ENCODE results near the gene CCDC51. TPM values are rescaled to one million over a fixed set of nuclear protein-coding genes. Genes with fewer than 3 reads are reported as not detected.

Gene CCDC51
- total and polyA plus RNA-seq, 2 experiments from 2014 or later, result 20.8 to 24.1 TPM

DNA sequence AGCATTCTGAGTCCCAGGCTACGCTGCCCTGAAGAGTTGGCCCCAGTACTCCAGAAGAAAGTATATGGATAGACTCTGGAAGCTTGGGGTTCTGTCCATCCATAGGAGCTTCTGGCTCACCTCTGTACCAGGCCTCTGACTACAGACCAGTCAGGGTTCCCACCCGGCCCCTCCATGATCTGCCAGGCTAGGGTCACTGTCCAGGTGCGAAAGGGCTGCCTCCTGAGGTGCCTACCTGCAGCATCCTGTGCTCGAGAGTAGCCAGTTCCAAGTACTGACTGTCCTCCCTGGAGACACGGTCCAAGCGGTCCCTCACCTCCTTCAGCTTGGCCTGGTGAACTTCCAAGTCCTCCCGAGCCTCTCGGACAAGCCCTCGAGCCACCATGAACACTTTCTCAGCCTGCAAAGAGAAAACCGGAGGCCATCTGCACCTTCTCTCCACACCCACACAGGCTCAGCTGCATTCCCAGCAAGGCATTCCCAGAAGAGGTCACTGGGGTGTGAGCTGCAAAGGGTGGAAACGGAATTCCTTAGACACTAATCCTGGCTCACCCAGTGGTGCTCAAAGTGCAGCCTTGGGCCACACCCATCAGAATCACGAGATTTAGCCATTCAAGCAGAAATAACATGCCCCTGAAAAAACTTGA, 6.3 kb downstream of the CCDC51 start:
- no peak overlapping the region for H3K27ac ChIP-seq (ENCODE audit: low read depth)
- H3F3A ChIP-seq (replicated peaks; ENCODE audit: low read depth), result peaks cover 42% of the 10 kb centered on the region

More for the DNA sequence above, 6.3 kb downstream of the CCDC51 start:
- H3K4me3 Mint-ChIP-seq, result no peak overlapping the region
- no peaks in the 10 kb centered on the region for H4K20me1 ChIP-seq (replicated peaks; ENCODE audit: insufficient read depth)
- H3K36me3 Mint-ChIP-seq (ENCODE audit: low read depth), result peaks cover 41% of the 10 kb centered on the region
- no peaks in the 10 kb centered on the region for H3K9me2 ChIP-seq (ENCODE audit: insufficient read depth)
- peaks cover 10% of the 10 kb centered on the region for H3K36me3 ChIP-seq (ENCODE audit: insufficient read depth)
- peaks cover 5% of the 10 kb centered on the region for H3K27me3 Mint-ChIP-seq (ENCODE audit: insufficient read depth, low read depth, poor library complexity)
- H3K4me2 ChIP-seq, result no peak overlapping the region
- H3K4me1 ChIP-seq (ENCODE audit: insufficient read depth), result peaks cover 17% of the 10 kb centered on the region
- H2AFZ ChIP-seq, result no peak overlapping the region
- DNase-seq (ENCODE audit: low spot score) (no peak), ATAC-seq (no peak)
- no peak overlapping the region for H3K4me3 ChIP-seq
- peaks cover 28% of the 10 kb centered on the region for H3K4me1 Mint-ChIP-seq
- no peaks in the 10 kb centered on the region for H3K27me3 ChIP-seq (ENCODE audit: insufficient read depth)
- TF ChIP-seq EZH2phosphoT487 (IDR thresholded peaks at IDR 0.05; ENCODE audit: unreplicated experiment) (no peak), STAT1 (IDR thresholded peaks at IDR 0.05; ENCODE audit: unreplicated experiment) (no peak), POLR2AphosphoS5 (IDR thresholded peaks at IDR 0.05; ENCODE audit: low read depth) (no peak), JUNB (IDR thresholded peaks at IDR 0.05; ENCODE audit: unreplicated experiment) (no peak), ETS1 (IDR thresholded peaks at IDR 0.05) (no peak), CTCF (conservative IDR thresholded peaks at IDR 0.05; ENCODE audit: low read depth in 2 of 2) (no peak), ZNF331 (CRISPR knock-in tag; IDR thresholded peaks at IDR 0.05; ENCODE audit: low read depth) (no peak)
- TF ChIP-seq, protein P1, sequence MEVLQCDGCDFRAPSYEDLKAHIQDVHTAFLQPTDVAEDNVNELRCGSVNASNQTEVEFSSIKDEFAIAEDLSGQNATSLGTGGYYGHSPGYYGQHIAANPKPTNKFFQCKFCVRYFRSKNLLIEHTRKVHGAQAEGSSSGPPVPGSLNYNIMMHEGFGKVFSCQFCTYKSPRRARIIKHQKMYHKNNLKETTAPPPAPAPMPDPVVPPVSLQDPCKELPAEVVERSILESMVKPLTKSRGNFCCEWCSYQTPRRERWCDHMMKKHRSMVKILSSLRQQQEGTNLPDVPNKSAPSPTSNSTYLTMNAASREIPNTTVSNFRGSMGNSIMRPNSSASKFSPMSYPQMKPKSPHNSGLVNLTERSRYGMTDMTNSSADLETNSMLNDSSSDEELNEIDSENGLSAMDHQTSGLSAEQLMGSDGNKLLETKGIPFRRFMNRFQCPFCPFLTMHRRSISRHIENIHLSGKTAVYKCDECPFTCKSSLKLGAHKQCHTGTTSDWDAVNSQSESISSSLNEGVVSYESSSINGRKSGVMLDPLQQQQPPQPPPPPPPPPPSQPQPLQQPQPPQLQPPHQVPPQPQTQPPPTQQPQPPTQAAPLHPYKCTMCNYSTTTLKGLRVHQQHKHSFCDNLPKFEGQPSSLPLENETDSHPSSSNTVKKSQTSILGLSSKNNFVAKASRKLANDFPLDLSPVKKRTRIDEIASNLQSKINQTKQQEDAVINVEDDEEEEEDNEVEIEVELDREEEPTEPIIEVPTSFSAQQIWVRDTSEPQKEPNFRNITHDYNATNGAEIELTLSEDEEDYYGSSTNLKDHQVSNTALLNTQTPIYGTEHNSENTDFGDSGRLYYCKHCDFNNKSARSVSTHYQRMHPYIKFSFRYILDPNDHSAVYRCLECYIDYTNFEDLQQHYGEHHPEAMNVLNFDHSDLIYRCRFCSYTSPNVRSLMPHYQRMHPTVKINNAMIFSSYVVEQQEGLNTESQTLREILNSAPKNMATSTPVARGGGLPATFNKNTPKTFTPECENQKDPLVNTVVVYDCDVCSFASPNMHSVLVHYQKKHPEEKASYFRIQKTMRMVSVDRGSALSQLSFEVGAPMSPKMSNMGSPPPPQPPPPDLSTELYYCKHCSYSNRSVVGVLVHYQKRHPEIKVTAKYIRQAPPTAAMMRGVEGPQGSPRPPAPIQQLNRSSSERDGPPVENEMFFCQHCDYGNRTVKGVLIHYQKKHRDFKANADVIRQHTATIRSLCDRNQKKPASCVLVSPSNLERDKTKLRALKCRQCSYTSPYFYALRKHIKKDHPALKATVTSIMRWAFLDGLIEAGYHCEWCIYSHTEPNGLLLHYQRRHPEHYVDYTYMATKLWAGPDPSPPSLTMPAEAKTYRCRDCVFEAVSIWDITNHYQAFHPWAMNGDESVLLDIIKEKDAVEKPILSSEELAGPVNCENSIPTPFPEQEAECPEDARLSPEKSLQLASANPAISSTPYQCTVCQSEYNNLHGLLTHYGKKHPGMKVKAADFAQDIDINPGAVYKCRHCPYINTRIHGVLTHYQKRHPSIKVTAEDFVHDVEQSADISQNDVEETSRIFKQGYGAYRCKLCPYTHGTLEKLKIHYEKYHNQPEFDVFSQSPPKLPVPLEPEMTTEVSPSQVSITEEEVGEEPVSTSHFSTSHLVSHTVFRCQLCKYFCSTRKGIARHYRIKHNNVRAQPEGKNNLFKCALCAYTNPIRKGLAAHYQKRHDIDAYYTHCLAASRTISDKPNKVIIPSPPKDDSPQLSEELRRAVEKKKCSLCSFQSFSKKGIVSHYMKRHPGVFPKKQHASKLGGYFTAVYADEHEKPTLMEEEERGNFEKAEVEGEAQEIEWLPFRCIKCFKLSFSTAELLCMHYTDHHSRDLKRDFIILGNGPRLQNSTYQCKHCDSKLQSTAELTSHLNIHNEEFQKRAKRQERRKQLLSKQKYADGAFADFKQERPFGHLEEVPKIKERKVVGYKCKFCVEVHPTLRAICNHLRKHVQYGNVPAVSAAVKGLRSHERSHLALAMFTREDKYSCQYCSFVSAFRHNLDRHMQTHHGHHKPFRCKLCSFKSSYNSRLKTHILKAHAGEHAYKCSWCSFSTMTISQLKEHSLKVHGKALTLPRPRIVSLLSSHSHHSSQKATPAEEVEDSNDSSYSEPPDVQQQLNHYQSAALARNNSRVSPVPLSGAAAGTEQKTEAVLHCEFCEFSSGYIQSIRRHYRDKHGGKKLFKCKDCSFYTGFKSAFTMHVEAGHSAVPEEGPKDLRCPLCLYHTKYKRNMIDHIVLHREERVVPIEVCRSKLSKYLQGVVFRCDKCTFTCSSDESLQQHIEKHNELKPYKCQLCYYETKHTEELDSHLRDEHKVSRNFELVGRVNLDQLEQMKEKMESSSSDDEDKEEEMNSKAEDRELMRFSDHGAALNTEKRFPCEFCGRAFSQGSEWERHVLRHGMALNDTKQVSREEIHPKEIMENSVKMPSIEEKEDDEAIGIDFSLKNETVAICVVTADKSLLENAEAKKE (CRISPR knock-in tag; IDR thresholded peaks at IDR 0.05), result no peak
- TF ChIP-seq, protein P2, sequence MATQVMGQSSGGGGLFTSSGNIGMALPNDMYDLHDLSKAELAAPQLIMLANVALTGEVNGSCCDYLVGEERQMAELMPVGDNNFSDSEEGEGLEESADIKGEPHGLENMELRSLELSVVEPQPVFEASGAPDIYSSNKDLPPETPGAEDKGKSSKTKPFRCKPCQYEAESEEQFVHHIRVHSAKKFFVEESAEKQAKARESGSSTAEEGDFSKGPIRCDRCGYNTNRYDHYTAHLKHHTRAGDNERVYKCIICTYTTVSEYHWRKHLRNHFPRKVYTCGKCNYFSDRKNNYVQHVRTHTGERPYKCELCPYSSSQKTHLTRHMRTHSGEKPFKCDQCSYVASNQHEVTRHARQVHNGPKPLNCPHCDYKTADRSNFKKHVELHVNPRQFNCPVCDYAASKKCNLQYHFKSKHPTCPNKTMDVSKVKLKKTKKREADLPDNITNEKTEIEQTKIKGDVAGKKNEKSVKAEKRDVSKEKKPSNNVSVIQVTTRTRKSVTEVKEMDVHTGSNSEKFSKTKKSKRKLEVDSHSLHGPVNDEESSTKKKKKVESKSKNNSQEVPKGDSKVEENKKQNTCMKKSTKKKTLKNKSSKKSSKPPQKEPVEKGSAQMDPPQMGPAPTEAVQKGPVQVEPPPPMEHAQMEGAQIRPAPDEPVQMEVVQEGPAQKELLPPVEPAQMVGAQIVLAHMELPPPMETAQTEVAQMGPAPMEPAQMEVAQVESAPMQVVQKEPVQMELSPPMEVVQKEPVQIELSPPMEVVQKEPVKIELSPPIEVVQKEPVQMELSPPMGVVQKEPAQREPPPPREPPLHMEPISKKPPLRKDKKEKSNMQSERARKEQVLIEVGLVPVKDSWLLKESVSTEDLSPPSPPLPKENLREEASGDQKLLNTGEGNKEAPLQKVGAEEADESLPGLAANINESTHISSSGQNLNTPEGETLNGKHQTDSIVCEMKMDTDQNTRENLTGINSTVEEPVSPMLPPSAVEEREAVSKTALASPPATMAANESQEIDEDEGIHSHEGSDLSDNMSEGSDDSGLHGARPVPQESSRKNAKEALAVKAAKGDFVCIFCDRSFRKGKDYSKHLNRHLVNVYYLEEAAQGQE (IDR thresholded peaks at IDR 0.05; ENCODE audit: unreplicated experiment), result no peak
- peaks cover 21% of the 10 kb centered on the region for H3K79me2 ChIP-seq (replicated peaks; ENCODE audit: insufficient read depth)
- no peak overlapping the region for H3K27ac Mint-ChIP-seq
- H3K9me3 Mint-ChIP-seq, result no peaks in the 10 kb centered on the region

Data from GM23338 (cell line).